K562 (cell line): Measurements from ENCODE around the gene SLCO2B1. TPM values are rescaled to one million over a fixed set of nuclear protein-coding genes. Genes with fewer than 3 reads are reported as not detected.

Experiments
- ARID3B ChIP-seq: fragments of 250-450 bp; sonication (Bioruptor Pico); IDR thresholded peaks from 2 replicates; pipeline ENCODE4 v1.4.0; 2020; ENCODE audit warnings: borderline replicate concordance
- CCAR2 ChIP-seq: fragments of 200-400 bp; formaldehyde crosslinking; IDR thresholded peaks from 2 replicates; pipeline ENCODE4 v1.6.1; 2017; ENCODE audit warnings: mild to moderate bottlenecking, low read depth, low read length
- DDX20 ChIP-seq: fragments of 450-650 bp; IDR thresholded peaks from 2 replicates; pipeline ENCODE4 v1.6.1; 2016; ENCODE audit warnings: missing genetic modification characterization, low read depth, mild to moderate bottlenecking, missing compliant biosample characterization, moderate library complexity
- E2F6 ChIP-seq, 2 experiments: IDR thresholded peaks; 2 replicates each; pipeline ENCODE4 v1.6.1; 2011; ENCODE audit warnings: borderline replicate concordance in 1 of 2, control low read depth in 1 of 2, low read depth in 1 of 2, low read length in 1 of 2, mild to moderate bottlenecking in 1 of 2, mixed read lengths in 1 of 2, moderate library complexity in 1 of 2; ENCODE audit not compliant: insufficient read depth in 1 of 2, insufficient read length in 1 of 2, poor library complexity in 1 of 2, severe bottlenecking in 1 of 2; ENCODE audit errors: extremely low read depth in 1 of 2
- E4F1 ChIP-seq: fragments of 250-450 bp; sonication (Bioruptor Pico); IDR thresholded peaks from 2 replicates; pipeline ENCODE4 v1.5.0; 2021; ENCODE audit warnings: mild to moderate bottlenecking, borderline replicate concordance
- EP300 ChIP-seq: IDR thresholded peaks from 2 replicates; pipeline ENCODE4 v1.6.1; 2012; ENCODE audit warnings: low read length, improper control_type of control experiment
- HMG20B ChIP-seq: fragments of 250-450 bp; sonication (Bioruptor Pico); IDR thresholded peaks from 2 replicates; pipeline ENCODE4 v1.5.0; 2021; ENCODE audit warnings: mild to moderate bottlenecking
- SAFB2 ChIP-seq: fragments of 200-400 bp; formaldehyde crosslinking; IDR thresholded peaks from 2 replicates; pipeline ENCODE4 v1.6.1; 2018; ENCODE audit warnings: borderline replicate concordance, low read length, low read depth, moderate library complexity; ENCODE audit not compliant: severe bottlenecking
- SMAD1 ChIP-seq: fragments of 150-350 bp; IDR thresholded peaks from 2 replicates; pipeline ENCODE4 v1.6.1; 2014; ENCODE audit warnings: low read length, low read depth; ENCODE audit not compliant: partially characterized antibody
- TAF15 ChIP-seq: fragments of 200-400 bp; formaldehyde crosslinking; IDR thresholded peaks from 2 replicates; pipeline ENCODE4 v1.6.1; 2017; ENCODE audit warnings: mild to moderate bottlenecking, low read depth, low read length, moderate library complexity
- TCF3 ChIP-seq: sonication (generic); formaldehyde crosslinking; IDR thresholded peaks from 2 replicates; pipeline ENCODE4 v1.4.0; 2020; ENCODE audit warnings: mild to moderate bottlenecking, missing genetic modification reagents
- ZBTB2 ChIP-seq: fragments of 450-650 bp; IDR thresholded peaks from 2 replicates; pipeline ENCODE4 v1.6.1; 2016; ENCODE audit warnings: antibody characterized with exemption
- ZC3H11A ChIP-seq: IDR thresholded peaks from 2 replicates; pipeline ENCODE4 v1.6.1; 2012; ENCODE audit warnings: low read depth, low read length, improper control_type of control experiment
- ZFPM2 ChIP-seq: fragments of 250-450 bp; sonication (Bioruptor Pico); IDR thresholded peaks from 2 replicates; pipeline ENCODE4 v1.5.1; 2022; ENCODE audit warnings: mild to moderate bottlenecking
- ZKSCAN3 ChIP-seq: fragments of 250-450 bp; sonication (Bioruptor Pico); IDR thresholded peaks from 2 replicates; pipeline ENCODE4 v1.4.0; 2020
- ZNF121 ChIP-seq: sonication (generic); formaldehyde crosslinking; conservative IDR thresholded peaks from 2 replicates; pipeline ENCODE4 v1.8.0; 2022; ENCODE audit warnings: missing genetic modification reagents
- ZNF217 ChIP-seq: sonication (generic); formaldehyde crosslinking; IDR thresholded peaks from 2 replicates; pipeline ENCODE4 v1.8.0; 2022; ENCODE audit warnings: mild to moderate bottlenecking, missing genetic modification reagents
- ZNF316 ChIP-seq: fragments of 450-650 bp; IDR thresholded peaks from 2 replicates; pipeline ENCODE4 v1.6.1; 2016
- ZNF639 ChIP-seq, 2 experiments: fragments of 200-800 bp in 1 of 2; sonication (Bioruptor generic) in 1 of 2; sonication (generic) in 1 of 2; formaldehyde crosslinking in 1 of 2; IDR thresholded peaks in 1 of 2; conservative IDR thresholded peaks in 1 of 2; 2 replicates each; pipeline versions ENCODE4 v1.5.0 to v1.6.1; 2016 to 2020; ENCODE audit warnings: missing compliant biosample characterization in 1 of 2, missing genetic modification characterization in 1 of 2, missing genetic modification reagents in 1 of 2
- polyA plus RNA-seq, 8 experiments: library from polyadenylated mRNA; depleted of rRNA in 4 of 8; stranded (reverse) in 5 of 8; unstranded in 3 of 8; fragments of >200 nt; fragmentation: Nextera tagmentation in 2 of 8; fragmentation: Illumina TruSeq in 1 of 8; extraction: Ambion mirVana in 2 of 8; extraction: Trizol in 1 of 8; gene quantifications; 2 replicates each; pipeline versions ENCODE4 v1.2.1 to v1.2.3, GENCODE V29; 2011 to 2014; ENCODE audit warnings: inconsistent platforms in 1 of 8, missing spikeins in 1 of 8
- total RNA-seq, 7 experiments: library from RNA; depleted of rRNA in 6 of 7; stranded (reverse); fragments of >200 nt in 6 of 7; fragmentation: Illumina TruSeq in 2 of 7; extraction: Trizol in 2 of 7; gene quantifications; 2 replicates each; pipeline versions ENCODE4 v1.2.1 to v1.2.3, GENCODE V29; 2011 to 2021; ENCODE audit warnings: low replicate concordance in 1 of 7

The SLCO2B1 gene
- total and polyA plus RNA-seq, 9 of the 15 experiments (the other 6 are each of a cell fraction or from before 2014, with no cell fraction given), result 0.70 to 14.7 (median 7.6) TPM

GRCh38 chr11:75208446-75208845 is 57.5 kb downstream of the SLCO2B1 start (continued):
- TF ChIP-seq ARID3B (CRISPR knock-in tag) (no peak), ZC3H11A (no peak), TAF15 (no peak), ZKSCAN3 (CRISPR knock-in tag) (no peak), E2F6 (IDR thresholded peaks at IDR 0.05; ENCODE audit: borderline replicate concordance in 1 of 2, extremely low read depth in 1 of 2, insufficient read depth in 1 of 2, insufficient read length in 1 of 2, low read depth in 1 of 2, low read length in 1 of 2, poor library complexity in 1 of 2, severe bottlenecking in 1 of 2) (no peak), TCF3 (peak; percentile 97), EP300 (peak; percentile 83; the same call in 1 of the 2 replicates), HMG20B (CRISPR knock-in tag) (no peak), SMAD1 (no peak), ZNF217 (no peak), SAFB2 (no peak), DDX20 (no peak), ZNF121 (CRISPR knock-in tag) (no peak), CCAR2 (no peak), ZFPM2 (no peak), ZNF639 (CRISPR knock-in tag; conservative IDR thresholded peaks at IDR 0.05 in 1 of 2, IDR thresholded peaks at IDR 0.05 in 1 of 2) (no peak), E4F1 (no peak), ZNF316 (no peak), ZBTB2 (no peak)
